GDM1 (cell line): ENCODE measurements around the gene ANKRD40CL.

Experiments
- DNase-seq: peaks from one replicate; lab custom pipeline; 2025; lab: John Stamatoyannopoulos, UW

The ANKRD40CL gene

DNA sequence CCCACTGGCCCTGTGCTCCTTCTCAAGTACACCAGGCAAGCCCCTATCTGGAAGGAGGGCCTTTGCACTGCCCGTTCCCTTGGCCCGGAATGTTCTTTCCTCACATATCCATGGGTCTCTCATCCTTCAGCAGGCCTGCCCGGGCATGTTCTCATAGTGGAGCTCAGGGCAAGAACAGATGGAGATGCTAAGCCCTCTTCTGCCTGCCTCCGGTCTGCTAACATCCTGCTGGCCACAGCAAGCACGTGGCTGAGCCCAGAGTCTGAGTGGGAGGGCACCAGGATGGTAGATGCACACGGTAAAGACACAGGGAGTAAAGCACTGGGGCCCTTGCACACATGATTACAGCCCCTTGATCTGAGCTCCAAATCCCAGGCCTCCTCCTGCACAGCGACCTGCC is 19.8 kb upstream of the ANKRD40CL start:
- DNase-seq: no peak

DNA sequence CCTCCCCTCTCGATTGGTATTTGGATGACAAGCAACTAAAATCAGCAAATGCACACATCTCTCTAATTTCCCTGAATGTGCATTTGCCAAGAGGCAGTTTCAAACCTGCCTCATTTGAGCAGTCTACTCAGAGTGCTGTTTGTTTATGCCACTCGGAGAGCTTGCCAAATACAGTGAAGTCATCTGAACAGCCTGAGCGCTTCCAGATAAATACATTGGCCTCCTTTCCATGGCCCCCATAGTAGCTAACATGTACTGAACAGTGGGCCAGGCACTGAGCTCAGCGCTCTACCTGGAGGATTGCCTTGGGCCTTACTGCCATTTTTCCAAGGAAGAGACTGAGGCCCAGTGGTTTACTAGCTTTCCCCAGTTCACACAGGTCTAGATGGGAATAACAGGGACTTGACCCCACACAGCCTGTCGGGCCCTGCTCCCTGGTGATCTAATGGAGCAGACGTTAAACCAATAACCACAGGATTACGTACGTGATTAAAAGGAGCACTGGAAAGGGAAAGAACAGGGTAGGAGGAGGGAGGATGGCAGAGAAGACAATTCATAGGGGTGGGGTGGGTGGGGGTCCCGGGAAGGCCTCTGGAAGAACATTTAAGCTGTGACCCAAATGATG is 18.7 kb upstream of the ANKRD40CL start:
- no peak for DNase-seq

DNA sequence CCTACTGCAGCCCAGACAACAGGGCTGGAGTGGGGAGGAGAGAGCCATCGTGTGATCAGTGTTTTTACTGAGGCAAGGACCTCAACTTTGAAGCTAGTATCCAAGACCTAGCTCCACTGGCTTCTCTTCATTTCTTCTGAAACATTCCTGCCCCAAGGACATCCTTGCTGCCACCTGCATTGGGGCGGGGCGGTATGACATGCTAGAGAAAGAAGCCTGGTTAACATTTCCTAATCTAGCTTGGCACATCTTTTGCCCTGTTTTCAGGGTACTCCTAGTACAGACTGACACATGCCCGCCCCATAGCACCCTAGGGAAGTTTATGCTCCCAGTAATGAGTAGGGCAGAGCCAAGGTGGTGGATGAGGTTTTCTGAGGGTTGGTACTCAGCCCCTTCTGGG is 17.8 kb upstream of the ANKRD40CL start:
- no peak for DNase-seq

DNA sequence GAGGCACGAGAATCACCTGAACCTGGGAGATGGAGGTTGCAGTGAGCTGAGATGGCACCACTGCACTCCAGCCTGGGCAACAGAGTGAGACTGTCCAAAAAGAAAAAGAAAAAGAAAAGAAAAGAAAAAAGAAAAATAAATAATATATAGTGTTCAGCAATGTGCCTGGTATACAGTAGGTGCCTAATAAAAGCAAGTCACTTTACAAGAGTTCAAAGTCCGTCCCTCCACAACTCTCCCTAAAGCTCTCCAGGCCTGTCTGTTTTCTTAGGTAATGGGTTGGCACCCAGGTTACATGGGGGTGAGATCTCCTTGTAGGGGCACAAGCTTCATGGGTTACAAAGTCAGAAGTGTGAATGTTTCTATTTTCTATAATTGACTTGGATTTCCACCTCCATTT is 16.6 kb upstream of the ANKRD40CL start:
- no peak for DNase-seq

DNA sequence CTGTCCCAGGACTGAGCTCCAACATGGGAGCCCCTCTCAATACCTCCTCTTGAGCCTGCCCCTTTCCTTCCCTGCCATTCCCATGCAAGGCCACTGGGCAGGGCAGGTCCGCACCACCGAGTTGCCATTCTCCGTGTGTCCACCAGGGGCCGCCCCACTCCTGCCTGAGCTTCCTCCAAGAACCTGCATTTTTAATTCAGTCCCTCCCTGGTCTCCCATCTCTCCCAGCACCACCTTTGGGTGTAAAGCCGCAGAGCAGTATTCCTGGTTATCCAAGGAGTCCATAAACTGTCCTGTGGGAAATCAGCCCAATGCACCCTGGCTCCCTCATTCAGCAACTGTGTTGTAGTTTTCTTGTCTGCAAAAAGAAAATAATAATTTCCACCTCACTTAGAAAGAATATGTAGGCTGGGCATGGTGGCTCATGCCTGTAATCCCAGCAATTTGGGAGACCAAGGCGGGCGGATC is 15.9 kb upstream of the ANKRD40CL start:
- DNase-seq: peak; percentile 66

DNA sequence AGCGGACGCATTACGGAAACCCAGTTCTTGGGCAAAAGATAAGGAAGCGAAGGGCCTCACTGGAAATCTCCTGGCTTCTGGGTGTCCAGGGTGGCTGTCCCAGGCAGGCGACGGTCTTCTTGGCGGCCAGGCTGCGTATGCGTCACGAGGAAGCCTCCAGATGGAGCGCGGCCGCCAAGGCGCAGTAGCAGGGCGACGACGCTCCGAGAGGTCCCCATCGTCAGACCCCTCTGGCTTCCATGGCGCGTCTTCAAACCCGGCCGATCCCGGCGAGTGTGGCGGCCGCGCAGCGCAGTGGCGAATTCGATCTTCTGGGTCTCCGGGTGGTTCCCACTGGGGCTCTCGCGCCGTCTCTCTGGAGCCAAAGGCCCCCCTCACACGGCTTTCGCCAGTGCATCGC is 13.8 kb upstream of the ANKRD40CL start:
- DNase-seq: no peak

DNA sequence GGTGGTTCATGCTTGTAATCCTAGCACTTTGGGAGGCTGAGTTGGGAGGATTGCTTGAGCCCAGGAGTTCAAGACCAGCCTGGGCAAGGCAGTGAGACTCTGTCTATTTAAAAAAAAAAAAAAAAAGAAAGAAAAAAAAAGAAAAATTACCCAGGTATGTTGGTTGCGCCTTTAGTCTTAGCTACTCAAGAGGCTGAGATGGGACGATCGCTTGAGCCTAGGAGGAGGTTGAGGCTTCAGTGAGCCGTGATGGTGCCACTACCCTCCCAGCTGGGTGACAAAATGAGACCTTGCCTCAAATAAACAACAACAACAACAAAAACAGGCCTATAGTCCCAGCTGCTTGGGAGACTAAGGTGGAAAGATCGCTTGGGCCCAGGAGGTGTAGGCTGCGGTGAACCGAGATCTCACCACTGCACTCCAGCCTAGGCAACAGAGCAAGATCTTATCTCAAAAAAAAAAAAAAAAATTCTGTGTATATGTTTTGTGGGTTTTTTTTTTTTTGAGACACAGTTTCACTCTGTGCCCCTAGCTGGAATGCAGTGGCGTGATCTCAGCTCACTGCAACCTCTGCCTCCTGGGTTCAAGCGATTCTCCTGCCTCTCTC is 12.5 kb upstream of the ANKRD40CL start:
- no peak for DNase-seq

DNA sequence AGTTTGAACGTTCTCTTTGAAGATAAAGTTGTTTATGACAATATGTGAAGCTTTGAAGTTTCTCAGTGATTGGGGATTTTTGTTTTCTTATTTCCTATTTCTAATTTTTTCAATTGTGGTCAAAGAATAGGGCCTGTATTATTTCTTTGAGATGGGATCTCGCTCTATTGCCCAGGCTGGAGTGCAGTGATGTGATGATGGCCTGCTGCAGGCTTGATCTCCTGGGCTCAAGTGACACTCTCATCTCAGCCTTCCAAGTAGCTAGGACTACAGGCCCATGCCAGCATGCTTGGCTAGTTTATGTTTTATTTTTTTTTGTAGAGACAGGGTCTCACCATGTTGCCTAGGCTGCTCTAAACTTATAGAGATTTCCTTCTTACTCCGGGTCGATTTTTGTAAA is 11.7 kb upstream of the ANKRD40CL start:
- DNase-seq: no peak

DNA sequence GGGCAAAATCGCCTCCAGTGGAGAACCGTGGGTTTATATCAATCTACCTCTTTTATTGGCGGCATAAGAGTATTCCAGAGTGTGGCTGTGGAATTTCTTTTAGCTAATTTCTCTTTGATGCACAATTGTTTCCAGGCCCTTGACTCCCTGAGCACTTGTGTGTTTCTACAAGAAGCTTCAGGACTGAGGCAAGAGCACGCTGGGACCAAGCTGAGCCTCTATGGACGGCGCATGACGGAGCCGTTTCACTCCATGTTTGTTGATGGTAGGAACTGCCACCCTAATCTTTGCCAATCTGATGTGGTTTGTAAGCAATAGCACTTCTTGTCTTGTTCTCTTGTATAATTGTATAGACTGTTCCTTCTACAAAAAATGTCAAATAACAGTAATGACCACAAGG is 11.2 kb upstream of the ANKRD40CL start:
- DNase-seq: no peak

DNA sequence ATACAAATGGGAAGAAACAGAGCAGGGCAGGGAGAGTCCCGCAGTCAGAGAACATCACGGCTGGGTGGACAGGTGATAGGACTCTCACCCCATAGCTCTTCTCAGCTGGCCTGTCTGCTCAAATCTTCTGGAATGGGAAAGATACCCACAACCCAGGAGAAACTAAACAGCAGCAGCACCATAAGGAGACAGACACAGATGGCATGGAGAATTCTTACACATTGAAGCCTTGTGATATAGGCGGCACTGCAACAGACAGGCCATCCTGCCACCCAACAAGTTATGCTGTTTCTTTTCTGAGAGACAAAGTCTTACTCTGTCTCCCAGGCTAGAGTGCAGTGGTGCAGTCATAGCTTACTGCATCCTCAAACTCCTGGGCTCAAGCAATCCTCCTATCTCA is 8.6 kb upstream of the ANKRD40CL start:
- no peak for DNase-seq

DNA sequence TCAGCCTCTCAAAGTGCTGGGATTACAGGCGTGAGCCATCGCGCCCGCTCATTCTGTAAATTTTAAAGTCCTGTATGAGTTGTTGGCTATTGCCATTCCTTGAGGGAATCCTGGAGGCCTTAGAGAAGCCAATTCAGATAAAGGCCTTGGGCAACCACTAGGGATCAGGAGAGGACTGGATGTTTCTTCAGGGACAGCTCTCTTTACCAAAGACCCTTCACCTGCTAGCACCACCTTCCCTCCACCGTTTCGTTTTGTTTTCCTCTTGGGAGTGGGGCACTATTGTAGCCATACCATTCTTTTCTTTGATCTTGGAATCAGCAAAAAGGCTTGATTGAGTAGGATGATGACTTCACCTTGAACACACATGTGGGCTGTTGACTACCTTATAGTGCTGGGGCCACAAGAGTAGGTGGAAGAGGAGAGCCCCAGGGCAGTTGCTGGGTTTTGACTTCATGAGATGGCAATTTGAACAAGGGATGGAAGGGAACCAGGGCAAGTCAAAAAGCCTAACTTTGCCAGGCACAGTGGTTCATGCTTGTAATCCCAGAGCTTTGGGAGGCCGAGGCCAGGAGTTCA is 7.0 kb upstream of the ANKRD40CL start:
- no peak for DNase-seq

DNA sequence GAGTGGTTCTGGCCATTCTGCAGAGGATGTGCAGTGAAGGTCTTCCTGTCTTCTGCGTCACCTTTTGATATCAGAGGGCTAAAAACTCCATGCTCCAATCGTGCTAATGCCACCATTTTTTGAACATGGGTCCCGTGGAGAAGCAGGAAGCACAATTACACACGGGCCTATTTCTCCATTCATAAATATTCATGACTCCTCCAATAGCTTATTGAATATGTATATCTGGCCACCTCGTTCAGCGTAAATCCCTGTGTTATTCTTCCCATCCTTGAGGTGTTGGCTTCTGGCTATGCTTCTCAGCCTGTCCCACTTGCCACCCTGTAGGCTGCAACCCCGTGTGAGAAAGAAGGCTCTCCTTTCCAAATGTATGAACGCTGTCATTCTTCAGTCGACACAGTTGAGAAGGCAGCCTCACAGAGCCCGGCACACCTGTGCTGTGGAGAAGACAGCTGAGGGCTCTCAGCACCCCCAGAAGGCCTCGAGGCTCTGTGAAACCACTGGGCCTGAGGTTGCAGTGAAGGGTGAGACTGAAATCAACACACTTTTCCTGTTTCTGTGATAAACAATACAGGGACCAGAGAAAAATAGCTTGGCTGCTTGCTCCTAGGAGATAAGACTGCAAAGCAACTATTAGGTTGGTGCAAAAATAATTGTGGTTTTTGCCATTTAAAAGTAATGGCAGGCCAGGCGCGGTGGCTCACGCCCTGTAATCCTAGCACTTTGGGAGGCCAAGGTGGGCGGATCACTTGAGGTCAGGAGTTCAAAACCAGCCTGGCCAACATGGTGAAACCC is 4.9 kb upstream of the ANKRD40CL start:
- DNase-seq: no peak

DNA sequence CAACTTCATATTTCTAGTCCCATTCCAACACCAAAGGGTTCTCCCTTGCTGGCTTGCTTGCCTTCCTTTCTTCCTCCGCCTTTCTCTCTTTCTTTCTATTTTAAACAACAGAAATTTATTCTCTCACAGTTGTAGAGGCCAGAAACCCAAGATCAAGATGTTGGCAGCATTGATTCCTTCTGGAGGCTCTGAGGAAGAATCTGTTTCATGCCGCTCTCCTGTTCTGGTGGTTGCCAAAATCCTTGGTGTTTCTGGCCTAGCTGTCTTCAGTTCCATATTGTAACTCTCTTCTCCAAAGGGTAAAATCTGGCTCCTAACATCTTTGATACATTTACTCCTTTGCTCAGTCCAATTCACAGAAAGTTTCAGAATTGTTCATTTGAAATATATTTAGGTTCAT is 3.0 kb upstream of the ANKRD40CL start:
- DNase-seq: no peak

DNA sequence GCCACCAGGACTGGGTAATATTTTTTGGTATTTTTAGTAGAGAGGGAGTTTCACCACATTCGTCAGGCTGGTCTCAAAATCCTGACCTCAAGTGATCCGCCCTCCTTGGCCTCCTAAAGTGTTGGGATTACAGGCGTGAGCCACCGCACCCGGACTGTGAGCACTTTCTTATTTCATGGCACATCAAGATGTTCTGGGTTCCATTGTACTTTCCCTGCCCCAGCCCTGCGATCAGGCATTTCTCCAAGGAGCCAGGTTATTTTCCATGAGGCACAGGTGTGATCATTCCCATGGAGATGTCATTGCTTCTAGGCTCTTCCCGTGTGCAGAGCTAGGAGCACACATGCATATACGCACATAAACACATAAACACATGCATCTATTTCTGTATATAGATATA is 2.6 kb upstream of the ANKRD40CL start:
- no peak for DNase-seq

DNA sequence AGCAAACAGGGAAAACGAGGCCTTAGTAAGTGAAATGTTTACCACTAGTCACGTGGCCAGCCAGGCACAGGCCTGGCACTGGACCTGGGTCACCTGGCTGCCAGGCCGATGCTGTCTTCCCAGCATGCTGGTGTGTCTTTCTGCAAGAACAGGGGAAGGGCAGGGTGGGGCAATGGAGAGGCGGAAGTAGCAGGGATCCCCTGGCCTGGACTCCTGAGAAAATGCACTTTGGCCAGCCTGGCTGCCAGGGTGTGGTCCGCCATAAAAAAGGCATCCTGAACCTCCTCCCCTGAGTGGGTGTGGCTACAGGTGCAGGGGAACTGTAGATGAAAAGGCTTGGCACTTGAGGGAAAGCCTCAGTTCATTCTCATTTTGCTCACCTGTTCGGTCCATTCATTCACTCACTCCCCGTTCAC is 1.0 kb upstream of the ANKRD40CL start:
- no peak for DNase-seq

DNA sequence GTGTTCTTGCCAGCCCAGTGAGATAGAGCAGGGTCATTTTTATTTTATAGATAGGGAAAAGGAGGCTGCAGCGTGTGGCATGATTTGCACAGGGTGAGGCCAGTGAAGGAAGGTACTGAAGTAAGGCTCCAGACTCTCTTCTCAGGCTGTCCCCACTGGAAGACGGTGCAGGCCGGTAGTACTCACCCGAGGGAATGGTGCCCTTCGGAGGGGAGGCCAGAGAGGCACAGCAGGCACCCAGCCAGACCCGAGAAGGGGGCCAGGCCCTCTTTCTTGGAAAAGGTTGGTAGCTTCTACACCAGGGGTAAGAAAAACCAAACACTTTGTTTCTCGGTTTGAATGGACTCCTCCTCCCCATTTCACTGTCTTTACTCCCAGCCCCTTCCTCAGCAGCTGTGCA is 288 bp downstream of the ANKRD40CL start:
- no peak for DNase-seq

DNA sequence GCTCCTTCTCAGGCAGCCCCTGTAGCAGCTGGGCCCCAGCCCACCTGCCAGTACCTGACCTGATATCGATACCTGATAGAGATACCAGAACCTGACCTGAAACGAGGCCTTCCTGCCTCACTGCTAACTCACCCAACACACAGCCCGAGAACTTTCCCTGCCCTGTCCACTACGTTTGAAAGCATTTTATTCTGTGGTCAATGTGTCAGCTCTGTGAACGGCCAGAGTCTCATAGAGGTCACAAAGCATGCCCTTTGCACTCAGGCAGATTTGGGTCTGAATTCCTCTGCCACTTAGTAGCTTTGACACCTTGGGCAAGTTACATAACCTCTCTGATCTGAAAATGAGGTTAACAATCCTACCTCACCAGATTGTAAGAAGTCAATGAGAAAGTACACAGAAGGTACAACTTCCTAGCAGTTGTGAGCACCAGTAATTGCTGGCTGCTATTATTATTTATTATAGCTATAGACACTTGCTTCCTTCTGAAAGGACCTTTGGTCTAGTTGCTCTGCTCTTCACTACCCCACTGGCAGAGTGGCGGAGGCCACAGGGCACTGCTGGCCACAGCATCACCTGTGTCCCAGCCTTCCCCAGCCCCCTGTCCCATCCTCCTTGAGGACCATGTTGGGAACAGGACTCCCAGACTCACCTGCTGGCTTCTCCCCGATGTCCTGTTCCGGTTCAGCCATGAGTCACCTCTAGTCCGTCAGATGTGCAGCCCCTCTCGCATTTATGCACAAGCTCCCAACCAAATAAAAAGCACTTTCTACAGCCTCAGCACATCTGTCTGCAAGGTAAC is 895 bp downstream of the ANKRD40CL start:
- no peak for DNase-seq

DNA sequence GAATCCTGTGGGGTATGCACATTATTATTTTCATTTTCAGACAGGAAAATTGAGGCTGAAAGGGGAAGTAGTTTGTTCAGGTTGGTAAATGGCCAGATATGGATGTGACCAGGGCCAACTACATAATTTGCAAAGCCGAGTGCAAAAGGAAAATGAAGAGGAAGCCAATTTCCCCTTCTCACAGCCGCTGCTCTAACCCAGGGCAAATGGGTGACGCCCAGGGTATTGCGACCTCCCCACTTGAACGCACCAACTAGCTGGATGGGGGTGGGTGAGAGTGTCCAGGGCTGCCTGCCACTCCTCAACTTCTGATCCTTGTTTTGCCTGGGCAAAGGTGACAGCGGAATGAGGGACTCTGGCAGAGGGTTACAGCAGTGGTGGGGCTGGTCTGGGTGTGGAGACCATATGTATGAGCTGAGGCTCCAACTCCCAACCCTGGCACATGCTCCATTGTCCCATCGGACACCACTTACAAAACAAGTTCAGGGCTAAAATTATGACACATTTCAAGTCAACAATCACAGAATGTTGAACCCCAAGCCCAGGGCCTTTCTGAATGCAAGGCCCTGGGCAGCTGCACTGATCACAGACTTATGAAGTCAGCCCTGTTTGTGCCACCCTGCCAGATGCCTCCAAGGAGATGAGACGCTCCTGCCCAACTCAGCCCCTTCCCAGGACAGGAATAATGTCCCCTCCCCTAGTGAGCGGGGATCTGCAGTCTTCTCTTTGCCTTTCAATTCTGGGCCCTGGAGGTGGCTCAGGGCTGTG is 1.7 kb downstream of the ANKRD40CL start:
- DNase-seq: peak; percentile 37

DNA sequence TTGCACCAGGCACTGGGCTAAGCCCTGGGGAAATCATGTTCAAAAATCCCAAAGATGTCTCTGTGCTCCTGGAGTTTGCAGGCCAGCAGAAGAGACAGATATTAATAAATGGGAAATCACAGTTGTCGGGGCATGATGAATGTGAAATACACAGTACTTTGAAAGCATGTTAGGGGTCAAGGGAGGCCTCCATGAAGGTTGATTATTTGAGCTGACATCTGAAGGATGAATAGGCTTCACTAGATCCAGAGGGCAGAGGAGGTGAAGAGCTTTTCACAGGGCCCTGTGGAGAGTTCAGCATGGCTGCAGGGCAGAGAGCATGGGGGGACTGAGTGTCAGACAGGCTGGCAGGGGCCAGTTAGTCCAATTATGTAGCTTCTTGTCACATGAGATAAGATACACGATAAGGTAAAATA is 2.6 kb downstream of the ANKRD40CL start:
- no peak for DNase-seq

DNA sequence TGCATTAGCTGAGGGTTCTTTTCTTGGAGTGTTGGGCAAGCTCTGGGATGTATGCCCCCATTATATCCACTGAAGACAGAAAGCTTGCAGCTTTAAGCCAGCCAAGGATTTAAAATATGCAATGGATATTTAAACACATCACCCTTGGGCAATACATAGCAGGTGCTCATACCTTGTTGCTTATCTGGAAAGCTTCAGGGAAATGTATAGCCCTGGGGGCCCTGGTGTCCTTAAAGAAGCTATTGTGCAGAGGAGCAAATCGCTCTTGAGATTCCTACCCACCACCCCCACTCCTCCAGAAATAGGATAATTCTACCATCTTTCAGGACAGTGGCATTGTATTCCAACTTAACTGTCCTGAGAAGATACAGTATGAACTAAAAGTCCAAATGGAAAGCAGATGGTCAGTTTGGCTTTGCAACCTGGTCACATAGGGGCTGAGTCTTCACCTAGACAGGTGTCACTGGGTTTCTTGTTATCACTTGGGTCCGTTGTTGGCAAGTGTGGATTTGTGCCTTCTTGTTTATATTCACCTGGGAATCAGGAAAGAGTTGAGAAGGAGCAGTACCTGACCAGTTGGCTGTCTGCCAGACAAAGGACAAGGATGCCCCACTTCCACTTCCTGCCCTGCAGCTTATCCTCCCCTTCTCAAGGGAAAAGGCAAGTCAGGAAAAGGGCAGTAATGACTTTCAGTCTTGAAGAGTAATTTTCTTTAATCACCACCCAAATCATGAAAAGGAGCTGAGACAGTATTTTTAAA is 3.4 kb downstream of the ANKRD40CL start:
- DNase-seq: no peak

DNA sequence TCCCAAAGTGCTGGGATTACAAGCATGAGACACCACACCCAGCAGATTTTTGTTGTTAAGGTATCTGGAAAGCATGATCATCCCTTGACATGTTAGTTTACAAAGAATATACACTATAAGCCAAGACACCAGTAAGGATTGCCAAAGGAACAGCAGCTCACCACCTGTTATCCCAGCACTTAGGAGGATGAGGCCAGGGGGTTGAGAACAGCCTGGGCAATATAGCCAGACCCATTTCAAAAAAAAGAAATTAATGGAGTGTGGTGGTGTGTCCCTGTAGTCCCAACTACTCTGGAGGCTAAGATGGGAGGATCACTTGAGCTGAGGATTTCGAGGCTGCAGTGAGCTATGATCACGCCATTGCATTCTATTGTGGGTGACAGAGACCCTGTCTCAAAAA is 5.1 kb downstream of the ANKRD40CL start:
- no peak for DNase-seq
